C4-2B (cell line): ENCODE data around the gene CNTN5.

ENCODE experiments used
- ZFX ChIP-seq: fragments of 450-650 bp; IDR thresholded peaks from 2 replicates; pipeline ENCODE4 v1.6.1; 2017
- TF ChIP-seq, protein P1 (sequence below): fragments of 450-650 bp; conservative IDR thresholded peaks from 2 replicates; pipeline ENCODE4 v1.5.1; 2017; ENCODE audit warnings: mild to moderate bottlenecking

DNA sequence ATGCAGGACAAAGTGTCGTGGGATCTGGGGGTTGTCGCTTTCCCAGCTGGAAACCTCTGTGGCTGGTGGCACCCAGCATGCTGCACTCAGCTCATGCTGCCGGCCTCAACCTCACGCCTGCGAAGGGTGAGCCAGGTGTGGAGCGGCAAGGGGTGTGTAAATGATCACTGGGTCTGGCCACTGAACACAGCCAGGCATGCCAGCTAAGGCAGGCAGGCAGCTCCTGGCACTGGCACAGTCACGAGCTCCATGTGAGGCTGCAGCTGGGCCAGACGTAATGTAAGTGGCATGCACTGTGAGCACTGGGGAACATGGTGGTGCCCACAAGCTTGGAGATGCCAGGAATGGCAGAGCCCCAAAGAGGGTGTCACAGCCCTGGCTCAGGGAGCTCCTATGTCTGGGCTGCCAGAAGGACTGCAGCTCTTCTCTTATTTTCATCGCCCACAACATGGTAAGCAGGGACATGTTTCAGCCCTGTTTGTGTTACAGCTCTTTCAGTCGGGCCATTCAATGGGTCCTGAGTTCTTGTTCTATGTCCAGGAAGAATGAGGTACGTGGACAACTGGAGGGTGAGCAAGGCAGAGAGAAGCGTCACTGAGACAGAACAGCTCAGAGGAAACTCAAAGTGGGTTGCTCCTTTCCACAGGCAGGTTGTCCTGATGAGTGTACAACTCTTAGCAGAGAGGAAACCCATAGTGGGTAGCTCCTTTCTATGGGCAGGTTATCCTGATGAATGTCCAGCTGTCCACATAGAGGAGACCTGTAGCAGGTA is 403.8 kb downstream of the CNTN5 start:
- TF ChIP-seq, protein P1, sequence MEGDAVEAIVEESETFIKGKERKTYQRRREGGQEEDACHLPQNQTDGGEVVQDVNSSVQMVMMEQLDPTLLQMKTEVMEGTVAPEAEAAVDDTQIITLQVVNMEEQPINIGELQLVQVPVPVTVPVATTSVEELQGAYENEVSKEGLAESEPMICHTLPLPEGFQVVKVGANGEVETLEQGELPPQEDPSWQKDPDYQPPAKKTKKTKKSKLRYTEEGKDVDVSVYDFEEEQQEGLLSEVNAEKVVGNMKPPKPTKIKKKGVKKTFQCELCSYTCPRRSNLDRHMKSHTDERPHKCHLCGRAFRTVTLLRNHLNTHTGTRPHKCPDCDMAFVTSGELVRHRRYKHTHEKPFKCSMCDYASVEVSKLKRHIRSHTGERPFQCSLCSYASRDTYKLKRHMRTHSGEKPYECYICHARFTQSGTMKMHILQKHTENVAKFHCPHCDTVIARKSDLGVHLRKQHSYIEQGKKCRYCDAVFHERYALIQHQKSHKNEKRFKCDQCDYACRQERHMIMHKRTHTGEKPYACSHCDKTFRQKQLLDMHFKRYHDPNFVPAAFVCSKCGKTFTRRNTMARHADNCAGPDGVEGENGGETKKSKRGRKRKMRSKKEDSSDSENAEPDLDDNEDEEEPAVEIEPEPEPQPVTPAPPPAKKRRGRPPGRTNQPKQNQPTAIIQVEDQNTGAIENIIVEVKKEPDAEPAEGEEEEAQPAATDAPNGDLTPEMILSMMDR: no peak
- no peak for TF ChIP-seq ZFX
